Measurements from ENCODE around the gene AADAT.

- TF ChIP-seq CTCF (IDR thresholded peaks at IDR 0.05): peak; percentile 44 to 72 (median 68)
- peak in 1 of 2 donors; percentile 7 for TF ChIP-seq POLR2A (IDR thresholded peaks at IDR 0.05)
Measured at GRCh38 chr4:170089668-170090351, at the start of gene AADAT.
